ENCODE measurements around the gene CER1.

Gene CER1

GRCh38 chr9:14722391-14723035 lies at the start of gene CER1:
CER1 (minus strand) TSS chr9:14722733; CDS start chr9:14722672, 61 bp downstream.
- DNase-seq (ENCODE audit: low read depth), result no peak

GRCh38 chr9:14770592-14770991 lies 48.1 kb upstream of the CER1 start:
- no peak for DNase-seq (ENCODE audit: low read depth)

- DNase-seq (ENCODE audit: low read depth), result no peak
Observed at GRCh38 chr9:14769230-14769571, 46.7 kb upstream of the CER1 start.

DNA sequence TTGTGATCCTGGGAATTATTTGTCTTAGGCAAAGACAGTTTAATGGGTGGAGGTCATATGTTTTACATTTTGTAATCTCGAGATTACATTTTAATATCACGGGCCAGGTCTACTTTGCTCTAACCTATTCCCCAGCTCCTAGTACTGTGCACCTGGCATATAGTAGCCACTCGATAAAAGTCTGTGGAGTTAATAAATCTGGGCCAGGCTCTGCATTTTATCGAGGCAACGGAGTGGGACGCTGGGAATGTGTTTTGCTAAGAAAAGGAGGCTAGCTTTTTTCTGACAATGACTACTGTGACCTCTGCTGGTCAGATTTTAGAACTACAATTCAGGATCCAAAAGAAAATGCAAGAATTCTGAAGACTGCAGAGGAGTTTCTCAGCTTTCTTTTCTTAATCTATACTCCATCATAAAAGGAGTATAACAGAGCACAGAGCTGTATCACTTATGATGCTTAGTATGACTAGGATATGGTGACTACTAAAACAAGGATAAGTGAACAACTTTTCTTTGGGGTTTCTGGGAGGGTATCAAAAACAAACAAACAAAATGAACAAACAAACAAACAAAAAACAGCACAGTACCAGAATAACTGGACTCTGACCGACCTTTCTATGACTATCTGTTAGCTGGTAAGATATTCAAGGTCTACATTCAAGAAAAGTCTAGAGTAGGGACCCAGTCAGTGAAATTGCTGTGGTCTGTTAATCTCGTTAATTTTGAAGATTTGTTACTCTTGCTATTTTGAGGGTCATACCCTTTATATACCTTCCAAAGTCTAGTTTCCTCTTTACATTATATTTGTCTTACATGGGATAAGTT lies 46.1 kb upstream of the CER1 start:
- DNase-seq (ENCODE audit: low read depth), result no peak

DNA sequence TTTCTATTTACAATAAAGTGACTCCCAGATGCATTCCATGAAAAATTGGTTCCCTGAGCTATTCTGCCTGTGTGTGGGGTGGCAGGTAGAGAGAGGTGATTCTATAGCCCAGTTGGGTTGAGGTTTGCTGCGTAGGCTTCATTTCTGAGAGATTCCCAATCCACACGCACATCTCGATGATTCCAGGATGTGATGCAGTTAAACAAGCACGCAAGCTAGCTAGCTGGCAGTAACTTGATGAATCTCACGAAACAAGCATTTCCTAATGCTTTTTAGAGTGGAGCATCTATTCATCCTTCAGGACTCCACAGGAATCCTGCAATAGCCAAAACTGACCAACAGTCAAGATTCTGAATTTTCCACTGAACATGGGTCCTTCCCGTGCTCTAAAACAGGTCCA lies 43.8 kb upstream of the CER1 start:
- DNase-seq (ENCODE audit: low read depth), result peak; percentile 49

- no peak for DNase-seq (ENCODE audit: low read depth)
Observed at GRCh38 chr9:14761584-14761983, 39.1 kb upstream of the CER1 start.

GRCh38 chr9:14760060-14760459 lies 37.5 kb upstream of the CER1 start:
- no peak for DNase-seq (ENCODE audit: low read depth)

DNA sequence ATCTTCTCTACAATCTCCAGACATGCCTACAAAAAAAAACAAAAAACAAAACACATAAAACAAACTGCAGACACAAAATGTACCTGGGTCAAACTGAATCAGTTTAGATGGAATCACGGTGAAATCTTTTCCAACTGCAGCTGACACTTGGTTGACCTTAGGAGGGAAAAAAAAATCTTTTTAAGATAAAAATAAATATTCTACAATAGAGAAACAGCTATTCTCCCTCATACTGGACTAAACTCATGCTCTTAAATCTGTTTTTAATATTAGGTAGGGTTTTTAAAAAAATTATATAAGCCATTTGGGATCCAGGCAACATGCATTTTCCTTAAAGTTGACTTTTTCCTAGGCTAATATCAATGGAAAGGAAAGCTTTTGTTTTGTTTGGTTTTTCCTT lies 33.8 kb upstream of the CER1 start:
- no peak for DNase-seq (ENCODE audit: low read depth)

DNA sequence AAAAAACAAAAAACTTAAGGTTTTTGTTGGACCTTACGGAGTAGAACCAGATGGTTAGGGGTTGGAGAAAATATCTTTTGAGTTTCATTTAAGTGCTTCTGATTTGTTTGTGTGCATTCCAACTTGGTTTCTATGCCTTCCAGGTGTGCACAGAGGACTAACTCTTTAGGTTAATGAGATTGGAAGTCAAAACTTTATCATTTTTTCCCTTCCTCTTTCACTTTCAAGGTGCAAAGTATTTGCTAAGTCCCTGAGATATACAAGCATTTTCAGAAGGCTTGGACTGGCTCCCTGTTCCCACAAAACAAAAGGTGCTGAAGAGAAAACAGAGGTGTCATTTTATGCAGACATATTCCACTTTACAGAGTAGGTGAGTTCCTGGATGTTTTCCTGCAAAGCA lies 30.3 kb upstream of the CER1 start:
- DNase-seq (ENCODE audit: low read depth), result no peak

DNA sequence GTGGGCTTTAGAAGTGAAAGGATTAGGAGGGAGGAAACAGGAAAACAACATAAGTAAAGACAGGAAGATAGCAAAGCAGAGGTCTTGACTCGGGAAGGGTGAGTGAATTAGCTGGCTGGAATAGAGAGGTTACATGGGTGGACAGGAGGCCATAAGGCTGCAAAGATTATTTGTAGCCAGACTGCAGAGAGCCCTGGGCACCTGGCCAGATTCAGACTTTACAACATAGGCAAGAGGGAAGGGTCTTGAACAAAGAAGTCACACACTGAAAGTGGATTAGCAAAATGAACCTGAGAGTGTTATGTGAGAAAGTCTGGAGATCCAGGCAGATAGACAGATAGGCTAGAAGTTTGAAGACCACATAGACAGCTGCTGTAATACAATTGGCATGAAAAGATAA lies 29.7 kb upstream of the CER1 start:
- no peak for DNase-seq (ENCODE audit: low read depth)

- no peak for DNase-seq (ENCODE audit: low read depth)
Observed at GRCh38 chr9:14750821-14751220, 28.3 kb upstream of the CER1 start.

DNA sequence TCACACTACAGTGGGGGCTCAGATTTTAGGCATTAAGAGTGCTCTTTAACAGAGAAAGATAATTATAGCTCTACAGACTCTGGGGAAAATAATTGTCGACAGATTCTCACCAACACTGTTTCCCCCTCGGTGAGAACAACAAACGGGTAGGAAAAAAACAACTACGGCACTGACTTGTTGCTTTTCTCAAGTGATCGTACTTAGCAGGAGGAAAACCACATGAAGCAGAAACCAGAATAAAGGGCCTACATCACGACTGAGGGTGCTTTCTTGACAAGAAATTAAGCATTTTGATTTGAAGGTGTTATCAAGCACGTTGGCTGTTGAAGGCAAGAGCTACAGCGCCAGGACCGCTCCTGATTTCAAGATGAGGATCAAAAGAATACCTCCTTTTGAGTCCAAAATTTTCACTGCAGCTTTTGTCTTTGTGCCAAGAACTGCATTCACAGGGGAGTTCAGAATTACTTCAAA lies 27.2 kb upstream of the CER1 start:
- DNase-seq (ENCODE audit: low read depth), result no peak

GRCh38 chr9:14748373-14748772 lies 25.8 kb upstream of the CER1 start:
- no peak for DNase-seq (ENCODE audit: low read depth)

GRCh38 chr9:14747111-14747510 lies 24.6 kb upstream of the CER1 start:
- DNase-seq (ENCODE audit: low read depth), result no peak

DNA sequence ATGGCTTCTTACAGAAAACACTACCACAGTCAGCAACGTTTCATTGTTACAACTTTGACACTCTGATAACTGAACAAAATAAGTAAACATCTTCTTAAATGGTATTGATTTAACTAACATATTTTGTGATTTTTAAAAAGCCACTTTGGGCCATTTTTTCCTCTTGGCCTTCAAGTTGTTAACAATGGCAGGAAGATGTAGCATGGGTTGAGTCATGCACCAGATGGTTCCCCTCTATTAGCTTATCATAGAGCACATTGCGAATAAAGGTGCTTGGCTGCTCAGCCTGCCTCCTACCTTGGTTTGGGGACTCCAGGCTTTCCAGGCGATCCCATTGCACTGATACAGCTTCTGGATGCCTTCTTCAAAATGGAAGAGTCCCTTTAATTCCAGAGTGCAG lies 24.1 kb upstream of the CER1 start:
- no peak for DNase-seq (ENCODE audit: low read depth)

GRCh38 chr9:14744768-14745167 lies 22.2 kb upstream of the CER1 start:
- DNase-seq (ENCODE audit: low read depth), result no peak

DNA sequence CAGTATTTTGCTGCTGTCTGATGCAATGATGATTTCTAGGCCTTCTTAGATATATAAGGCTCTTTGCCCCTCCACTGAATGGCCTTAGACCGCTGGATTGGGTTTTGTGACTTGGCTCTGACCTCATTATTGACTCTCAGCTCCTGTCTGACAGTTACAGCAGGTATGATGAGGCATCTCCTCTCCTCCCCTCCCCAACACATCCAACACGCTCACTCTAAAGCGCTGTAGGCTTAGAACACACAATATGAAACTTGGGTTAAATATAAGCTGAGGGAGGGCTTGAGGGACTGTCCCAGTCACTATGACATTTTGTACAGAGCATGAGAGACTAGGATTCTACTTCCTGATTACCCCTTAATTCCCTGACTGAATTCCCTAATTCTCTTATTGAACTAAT lies 18.8 kb upstream of the CER1 start:
- DNase-seq (ENCODE audit: low read depth), result no peak

DNA sequence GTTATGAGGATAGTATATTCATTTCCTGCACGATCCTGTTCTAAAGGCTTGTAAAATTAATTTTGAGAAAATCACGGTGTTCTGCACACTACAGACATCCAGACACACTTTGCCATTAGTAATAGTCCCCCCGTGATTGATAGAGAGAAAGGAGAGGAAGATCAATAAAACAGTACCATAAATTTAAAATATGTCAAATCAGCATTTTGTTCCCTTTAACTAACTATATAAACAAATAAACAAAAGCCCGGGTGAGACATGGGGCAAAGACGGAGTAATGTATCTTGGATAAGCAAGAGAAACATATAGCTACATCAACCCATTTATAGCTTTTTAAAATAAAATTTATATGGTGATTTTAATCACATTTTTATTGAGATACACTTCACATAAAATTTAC lies 10.6 kb upstream of the CER1 start:
- DNase-seq (ENCODE audit: low read depth), result no peak

DNA sequence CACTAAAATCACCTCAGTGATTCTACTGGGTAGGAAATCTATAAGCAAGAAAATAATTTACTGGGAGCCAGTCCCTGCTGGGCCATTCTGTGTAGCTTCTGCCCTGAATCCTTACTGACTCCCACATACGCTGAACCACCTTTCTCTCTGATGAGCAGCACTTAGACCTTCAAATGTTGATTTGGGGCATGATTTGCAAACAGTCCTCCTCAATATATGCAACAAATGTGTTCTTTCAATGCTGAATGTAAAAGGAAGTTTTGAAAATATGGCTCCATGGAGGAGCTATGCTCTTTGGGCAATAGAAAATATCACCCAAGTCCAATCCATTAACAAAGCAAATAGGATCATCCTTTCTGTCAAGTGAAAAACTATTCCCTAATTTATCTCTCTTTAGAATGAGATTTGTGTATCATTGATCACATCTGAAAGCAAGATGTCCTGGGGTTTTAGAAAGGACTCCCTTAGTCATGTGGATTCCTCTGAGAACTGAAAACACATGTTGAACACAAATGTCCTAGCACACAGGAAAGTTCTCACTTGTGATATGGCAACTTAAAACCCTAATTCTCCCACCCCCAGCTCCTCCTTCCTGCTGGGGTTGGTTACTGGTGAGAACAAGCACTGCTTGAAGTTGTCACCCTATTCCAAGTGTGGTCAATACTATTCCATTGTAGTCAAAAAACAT lies 8.9 kb upstream of the CER1 start:
- DNase-seq (ENCODE audit: low read depth), result no peak

DNA sequence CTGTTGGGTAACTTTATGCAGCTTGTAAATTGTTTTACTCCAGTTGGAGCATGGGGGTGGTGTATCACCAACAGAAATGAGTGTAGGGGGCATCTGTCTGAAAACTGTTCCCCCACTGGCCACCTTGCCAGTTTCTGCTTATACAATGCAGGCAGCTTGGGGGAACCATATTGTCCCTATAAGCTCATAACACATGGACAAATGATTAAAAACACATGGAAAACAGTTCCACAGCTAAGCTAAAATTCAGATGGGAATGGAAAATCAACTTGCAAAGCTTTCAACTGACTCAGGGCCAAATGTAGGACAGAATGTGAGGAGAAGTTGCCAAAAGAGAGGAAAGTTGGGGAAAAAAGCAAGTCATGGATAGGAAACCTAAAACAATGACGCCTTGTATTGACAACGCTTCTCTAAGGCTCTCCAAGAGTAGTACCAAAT lies 7.9 kb upstream of the CER1 start:
- DNase-seq (ENCODE audit: low read depth), result no peak

DNA sequence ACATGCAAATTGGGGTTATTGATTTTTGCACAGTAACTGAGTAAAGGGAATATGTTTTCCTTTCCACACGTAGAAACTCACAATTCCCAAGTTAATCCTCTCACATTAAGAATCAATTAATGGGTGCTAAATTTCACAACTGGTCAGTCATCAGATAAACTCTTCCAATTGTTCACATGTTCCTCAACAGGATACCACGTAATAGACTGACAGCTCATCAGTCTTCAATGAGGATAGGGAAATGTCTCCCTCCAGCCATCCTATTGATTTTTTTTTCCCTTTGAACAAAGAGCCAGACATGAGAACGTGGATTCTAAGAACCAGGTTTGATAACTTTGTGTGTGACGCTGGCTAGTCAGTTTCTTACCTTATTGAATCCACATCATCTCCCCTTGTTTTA lies 768 bp upstream of the CER1 start:
- no peak for DNase-seq (ENCODE audit: low read depth)

DNA sequence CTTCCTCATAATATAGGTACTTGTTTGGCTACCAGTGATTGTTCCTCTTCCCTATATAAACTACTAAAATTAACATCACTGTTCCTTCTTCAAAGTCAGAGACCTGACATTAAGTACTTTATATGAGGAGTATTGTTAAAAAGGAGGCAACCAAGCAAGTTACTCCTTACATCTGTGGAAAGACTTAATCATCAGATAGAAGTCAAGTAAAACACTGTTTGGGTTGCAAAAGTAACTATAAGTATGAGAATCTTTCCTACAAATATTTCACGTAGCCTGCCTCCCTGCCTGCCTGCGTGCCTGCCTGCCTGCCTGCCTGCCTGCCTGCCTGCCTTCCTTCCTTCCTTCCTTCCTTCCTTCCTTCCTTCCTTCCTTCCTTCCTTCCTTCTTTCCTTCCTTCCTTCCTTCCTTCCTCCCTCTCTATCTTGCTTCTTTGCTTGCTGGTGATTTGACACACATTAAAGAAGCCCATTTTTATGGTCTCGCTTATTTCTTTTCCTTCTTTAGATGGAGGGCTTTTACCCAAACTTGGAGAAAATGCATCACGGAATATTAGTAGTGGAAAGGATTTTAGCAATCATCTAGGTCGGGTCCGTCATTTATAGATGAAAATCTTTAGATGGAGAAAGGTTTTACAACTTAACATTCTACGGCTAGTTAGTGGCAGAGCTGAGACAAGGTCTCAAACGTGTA lies 3.2 kb downstream of the CER1 start:
- no peak for DNase-seq (ENCODE audit: low read depth)

- no peak for DNase-seq (ENCODE audit: low read depth)
Observed at GRCh38 chr9:14715102-14715501, 7.4 kb downstream of the CER1 start.

Data from GM04503 (cell line).